Prostate gland (tissue), 2 donors: ENCODE results near the gene TBC1D2. TPM values are rescaled to one million over a fixed set of nuclear protein-coding genes. Genes with fewer than 3 reads are reported as not detected.

Source experiments
- DNase-seq: peaks from one replicate; pipeline ENCODE4 v3.0.0-alpha.2; 2019; ENCODE audit warnings: low spot score
- H3K27ac ChIP-seq, 2 donors: fragments of 200-600 bp; sonication (generic); 2 replicates each; pipeline ENCODE4 v1.5.1; 2017 to 2019
- H3K27me3 ChIP-seq: fragments of 200-600 bp; sonication (generic); replicated peaks from 2 replicates; pipeline ENCODE4 v1.5.1; 2019; ENCODE audit not compliant: insufficient read depth
- H3K36me3 ChIP-seq, 2 donors: fragments of 200-600 bp; sonication (generic); 1 replicate in 1 of 2; 2 replicates in 1 of 2; pipeline versions ENCODE4 v1.5.1 to v1.8.1; 2017 to 2019
- H3K4me1 ChIP-seq: fragments of 200-600 bp; sonication (generic); replicated peaks from 2 replicates; pipeline ENCODE4 v1.5.1; 2019
- H3K4me3 ChIP-seq, 2 donors: fragments of 200-600 bp; sonication (generic); 2 replicates each; pipeline ENCODE4 v1.5.1; 2017 to 2019
- H3K9me3 ChIP-seq: fragments of 200-600 bp; sonication (generic); 2 replicates; pipeline ENCODE4 v1.5.1; 2017
- CTCF ChIP-seq, 4 experiments: fragments of 200-600 bp in 2 of 4; fragments of 450-650 bp in 2 of 4; sonication (generic) in 2 of 4; IDR thresholded peaks; 1 replicate in 3 of 4; 2 replicates in 1 of 4; pipeline ENCODE4 v1.5.1; 2016 to 2019; ENCODE audit warnings: antibody characterized with exemption in 4 of 4, mild to moderate bottlenecking in 2 of 4, moderate library complexity in 2 of 4
- POLR2A ChIP-seq: fragments of 450-650 bp; IDR thresholded peaks from one replicate; pipeline ENCODE4 v1.6.1; 2016; ENCODE audit warnings: antibody characterized with exemption, mild to moderate bottlenecking
- POLR2AphosphoS5 ChIP-seq: sonication (generic); formaldehyde crosslinking; IDR thresholded peaks from one replicate; pipeline ENCODE4 v1.6.1; 2017; ENCODE audit warnings: antibody characterized with exemption
- WGBS: methylation state at CpG from one replicate; pipeline ENCODE4 v1.1.5; 2018; 5-methylcytosine and 5-hydroxymethylcytosine counted together
- intact Hi-C: fragments of 100-400 bp; cut with DNase I; formaldehyde crosslinking; loops from one replicate; pipeline ENCODE4 v1.14.2; 2022
- total RNA-seq, 2 donors: library from RNA; depleted of rRNA; stranded (reverse); fragments of >200 nt; gene quantifications; one replicate each; pipeline ENCODE4 v1.1.0, GENCODE V29; 2016

TBC1D2 gene
- total RNA-seq, 2 donors from 2014 or later, result 18.4 to 18.8 TPM

GRCh38 chr9:98184326-98184725 is 71.1 kb downstream of the TBC1D2 start:
- intact Hi-C loops, result no loop called here
- H3K27me3 ChIP-seq, result no peaks in the 10 kb centered on the region
- no peaks in the 10 kb centered on the region for H3K9me3 ChIP-seq
- H3K4me1 ChIP-seq, result no peaks in the 10 kb centered on the region
- H3K27ac ChIP-seq, result no peak overlapping the region
- no peak overlapping the region for H3K4me3 ChIP-seq
- whole genome bisulfite sequencing, result 83% methylated on average over 6 of the region's 6 CpGs
- no peak for DNase-seq
- no peaks in the 10 kb centered on the region for H3K36me3 ChIP-seq
- TF ChIP-seq POLR2AphosphoS5 (no peak), CTCF (IDR thresholded peaks at IDR 0.05) (no peak), POLR2A (no peak)

GRCh38 chr9:98182889-98183599 is 72.4 kb downstream of the TBC1D2 start:
- Histone ChIP-seq H3K27me3 (no peaks in the 10 kb centered on the region), H3K36me3 (no peaks in the 10 kb centered on the region), H3K4me1 (no peaks in the 10 kb centered on the region), H3K9me3 (no peaks in the 10 kb centered on the region), H3K27ac (no peak overlapping the region), H3K4me3 (no peak overlapping the region)
- TF ChIP-seq CTCF (IDR thresholded peaks at IDR 0.05), result no peak
- TF ChIP-seq POLR2AphosphoS5, result no peak
- intact Hi-C loops, result no loop called here
- WGBS, result 82% methylated on average over 9 of the region's 9 CpGs
- no peak for DNase-seq

GRCh38 chr9:98182069-98182820 is 73.2 kb downstream of the TBC1D2 start:
- DNase-seq, result no peak
- Histone ChIP-seq H3K9me3 (no peaks in the 10 kb centered on the region), H3K27ac (peak overlapping the region in 1 of 2 donors; percentile 6), H3K4me1 (no peaks in the 10 kb centered on the region), H3K36me3 (no peaks in the 10 kb centered on the region), H3K4me3 (no peak overlapping the region), H3K27me3 (no peaks in the 10 kb centered on the region)
- WGBS, result 90% methylated on average over 9 of the region's 9 CpGs
- TF ChIP-seq CTCF (IDR thresholded peaks at IDR 0.05), result no peak
- TF ChIP-seq POLR2A, result no peak
- no peak for TF ChIP-seq POLR2AphosphoS5
- intact Hi-C loops, result no loop called here

GRCh38 chr9:98181746-98182068 is 73.7 kb downstream of the TBC1D2 start:
- H3K27me3 ChIP-seq, result no peaks in the 10 kb centered on the region
- no peak for TF ChIP-seq POLR2AphosphoS5
- TF ChIP-seq CTCF (IDR thresholded peaks at IDR 0.05), result no peak
- no peak for TF ChIP-seq POLR2A
- intact Hi-C loops, result no loop called here
- no peaks in the 10 kb centered on the region for H3K36me3 ChIP-seq
- no peaks in the 10 kb centered on the region for H3K9me3 ChIP-seq
- peak overlapping the region in 1 of 2 donors; percentile 6 for H3K27ac ChIP-seq
- H3K4me3 ChIP-seq, result no peak overlapping the region
- no peak for DNase-seq
- 93% methylated on average over 5 of the region's 5 CpGs for WGBS
- H3K4me1 ChIP-seq, result peaks cover 4% of the 10 kb centered on the region

- intact Hi-C loops, result no loop called here
- no peak for DNase-seq
- WGBS, result 97% methylated on average over 6 of the region's 6 CpGs
- Histone ChIP-seq H3K36me3 (no peaks in the 10 kb centered on the region), H3K27ac (peak overlapping the region in 1 of 2 donors; percentile 57), H3K9me3 (no peaks in the 10 kb centered on the region), H3K27me3 (no peaks in the 10 kb centered on the region), H3K4me1 (peaks cover 5% of the 10 kb centered on the region), H3K4me3 (no peak overlapping the region)
- TF ChIP-seq CTCF (IDR thresholded peaks at IDR 0.05) (no peak), POLR2A (no peak), POLR2AphosphoS5 (no peak)
These were observed 74.5 kb downstream of the TBC1D2 start for GRCh38 chr9:98180996-98181395.
